ENCODE data around the gene VRK3.
A peak's percentile ranks its signal among the peaks of the same experiment; 100 is the strongest.
"Not testable (repeated sequence)": the region's sequence is repeated elsewhere in the genome, so short reads cannot be mapped to it uniquely, and the experiment has no call there.

The VRK3 gene

GRCh38 chr19:49954092-49954829 lies 70.9 kb downstream of the VRK3 start:
- no peak for DNase-seq

DNA sequence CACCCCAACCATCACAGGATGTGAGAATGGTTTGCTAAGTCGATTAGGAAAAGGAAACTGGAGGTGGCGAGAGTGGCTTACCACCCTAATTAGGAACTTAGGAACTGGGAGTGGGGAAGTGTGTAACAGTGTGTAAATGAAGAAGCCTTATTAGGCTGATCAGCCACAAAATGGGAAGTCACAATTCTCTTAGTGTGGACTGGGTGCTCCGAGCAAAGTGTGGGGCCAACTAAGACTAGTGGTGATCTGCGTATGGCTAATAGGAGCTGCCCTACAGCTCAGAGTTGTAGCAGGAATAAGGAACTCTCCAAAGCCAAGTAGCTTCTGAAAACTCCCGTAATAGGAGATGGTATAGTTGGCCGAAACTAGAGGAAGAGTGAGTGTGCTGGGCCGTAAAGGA lies 71.8 kb downstream of the VRK3 start:
- no peak for DNase-seq

- DNase-seq = no peak
These were observed 72.3 kb downstream of the VRK3 start for GRCh38 chr19:49952906-49953305.

- DNase-seq = no peak
These were observed 72.7 kb downstream of the VRK3 start for GRCh38 chr19:49952479-49952836.

DNA sequence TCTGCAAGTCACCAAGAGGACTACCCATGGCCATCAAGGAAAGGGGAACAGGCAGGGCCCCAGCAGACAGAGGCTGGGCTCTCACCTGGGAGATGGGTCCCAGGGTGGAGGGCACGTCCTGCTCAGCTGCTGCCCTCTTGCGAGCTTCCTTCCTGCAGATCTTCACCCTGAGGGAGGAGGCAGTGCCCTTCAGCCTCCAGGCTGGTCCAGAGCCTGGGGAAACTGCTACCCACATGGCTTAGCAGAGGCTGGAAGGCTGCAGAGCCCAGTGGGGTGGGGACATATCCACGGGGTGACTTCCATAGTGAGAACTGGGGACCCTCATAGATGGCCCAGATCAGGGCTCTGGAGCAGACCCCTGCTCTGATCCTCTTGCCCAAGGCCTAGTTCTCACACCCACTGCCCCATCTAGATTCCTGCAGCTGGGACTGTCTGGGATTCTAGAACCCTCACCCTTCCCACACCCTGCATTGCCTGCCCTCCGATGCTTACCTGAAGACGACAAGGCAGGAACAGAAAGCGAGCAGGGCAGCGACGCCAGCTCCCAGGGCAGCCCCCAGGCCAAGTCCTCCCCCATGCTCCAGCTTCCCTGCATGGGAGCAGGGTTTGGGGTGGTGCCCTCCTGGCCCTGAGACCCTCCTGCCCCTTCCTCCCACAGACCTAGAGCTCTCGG lies 73.2 kb downstream of the VRK3 start:
- DNase-seq = no peak

DNA sequence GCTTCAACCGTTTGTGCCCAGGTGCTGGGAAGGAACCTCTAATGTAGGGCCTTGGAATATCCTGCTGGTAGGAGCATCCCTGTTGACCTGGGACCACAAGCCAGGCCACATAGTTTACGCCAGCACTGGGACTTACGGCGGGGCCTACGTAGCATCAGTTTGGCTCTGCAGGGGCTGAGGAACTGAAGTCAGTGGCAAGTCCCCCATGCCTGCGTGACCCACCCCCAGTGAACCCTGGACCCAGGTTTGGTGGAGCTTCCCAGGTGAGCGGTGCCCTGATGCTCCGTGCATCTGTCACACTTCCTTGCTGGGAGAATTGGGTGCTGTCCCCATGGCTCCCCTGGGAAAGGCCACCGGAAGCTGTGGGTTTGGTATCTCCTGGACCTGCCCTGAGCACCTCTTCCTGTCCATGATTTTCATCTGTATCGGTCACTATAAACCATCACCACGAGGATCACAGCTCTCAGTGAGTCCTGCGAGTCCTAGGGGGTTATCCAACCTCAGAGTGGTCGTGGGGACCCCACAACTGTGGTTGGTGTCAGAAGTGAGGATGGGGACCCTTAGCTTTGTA lies 74.1 kb downstream of the VRK3 start:
- no peak for DNase-seq

- no peak for DNase-seq
These were observed 74.6 kb downstream of the VRK3 start for GRCh38 chr19:49950590-49950948.

- DNase-seq = no peak
These were observed 75.2 kb downstream of the VRK3 start for GRCh38 chr19:49949742-49950589.

DNA sequence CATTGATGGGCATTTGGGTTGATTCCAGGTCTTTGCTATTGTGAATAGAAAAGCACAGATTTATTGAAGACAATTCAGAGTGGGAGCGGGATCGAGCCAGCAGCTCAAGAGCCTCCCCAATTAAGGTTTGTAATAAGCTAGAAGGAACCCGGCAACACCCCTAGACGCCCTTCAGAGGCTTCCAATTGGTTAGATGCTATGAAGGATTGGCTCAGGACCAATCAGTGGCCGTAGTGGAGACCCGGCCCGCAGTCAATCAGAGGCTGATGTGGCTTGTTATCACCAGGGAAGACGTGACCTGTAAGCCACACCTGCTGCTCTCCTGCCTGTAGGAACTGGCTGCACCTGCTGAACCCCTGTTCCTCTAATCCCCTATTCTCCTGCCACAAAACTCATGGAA lies 78.8 kb downstream of the VRK3 start:
- DNase-seq = no peak

DNA sequence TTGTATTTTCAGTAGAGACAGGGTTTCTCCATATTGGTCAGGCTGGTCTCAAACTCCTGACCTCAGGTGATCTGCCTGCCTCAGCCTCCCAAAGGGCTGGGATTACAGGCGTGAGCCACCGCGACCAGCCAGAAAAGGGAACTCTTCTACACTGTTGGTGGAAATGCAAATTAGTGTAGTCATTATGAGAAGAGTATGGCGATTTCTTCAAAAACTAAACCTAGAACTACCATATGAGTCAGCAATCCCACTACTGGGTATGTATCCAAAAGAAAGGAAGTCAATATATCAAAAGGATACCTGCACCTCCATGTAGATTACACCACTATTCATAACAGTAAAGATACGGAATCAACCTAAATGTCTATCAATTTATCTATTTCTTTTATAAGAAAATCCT lies 80.6 kb downstream of the VRK3 start:
- not testable (repeated sequence) for DNase-seq

GRCh38 chr19:49940482-49940791 lies 84.7 kb downstream of the VRK3 start:
- no peak for DNase-seq

- DNase-seq = no peak
These were observed 85.3 kb downstream of the VRK3 start for GRCh38 chr19:49939721-49940481.

DNA sequence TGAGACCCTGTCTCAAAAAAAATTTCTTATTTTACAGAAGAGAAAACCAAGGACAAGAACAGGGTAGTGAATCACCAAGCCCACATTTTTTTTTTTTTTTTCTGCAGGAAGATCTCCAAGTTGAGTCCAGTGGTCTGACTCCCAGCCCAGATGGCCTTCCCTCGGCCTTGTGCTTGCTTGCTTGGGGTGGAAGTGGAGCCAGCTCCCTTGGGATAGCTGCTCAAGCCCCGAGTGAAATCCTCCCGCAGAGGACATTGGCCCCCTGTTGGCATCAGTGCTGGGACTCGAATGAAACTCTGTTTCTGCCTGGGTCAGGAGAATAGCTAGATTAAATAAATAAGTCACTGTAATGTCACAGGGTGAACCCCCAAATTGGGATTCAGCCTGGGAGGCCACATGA lies 86.5 kb downstream of the VRK3 start:
- no peak for DNase-seq

DNA sequence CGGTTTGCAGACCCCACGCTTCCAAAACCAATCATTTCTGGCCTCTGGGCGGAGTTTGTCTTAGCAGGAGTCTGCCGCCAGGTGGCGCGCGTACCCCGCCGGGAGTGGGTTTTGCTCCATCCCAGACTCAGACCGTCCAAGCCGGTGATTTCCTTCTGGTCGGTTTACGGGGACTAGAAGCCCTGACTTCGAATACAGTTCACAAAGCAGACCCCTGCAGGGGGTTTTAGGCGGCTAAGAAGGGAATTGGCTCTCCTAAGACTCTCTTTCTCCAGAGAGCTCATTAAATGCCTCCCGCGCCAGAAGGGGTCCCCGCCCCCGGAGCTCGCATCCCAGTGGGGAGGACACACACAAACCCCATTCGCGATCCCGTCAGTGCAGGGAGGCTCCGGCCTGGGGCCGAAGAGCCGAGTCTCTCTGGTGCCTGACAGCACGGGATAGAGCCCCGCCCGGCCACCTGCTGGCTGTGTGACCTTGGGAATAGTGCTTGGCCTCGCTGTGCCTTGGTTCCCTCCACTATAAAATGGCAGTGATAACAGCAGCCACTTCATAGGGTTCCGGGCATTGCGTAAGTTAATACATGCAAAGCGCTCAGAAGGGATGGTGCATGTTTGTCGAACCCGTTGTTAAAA lies 87.3 kb downstream of the VRK3 start:
- DNase-seq = peak; percentile 52

DNA sequence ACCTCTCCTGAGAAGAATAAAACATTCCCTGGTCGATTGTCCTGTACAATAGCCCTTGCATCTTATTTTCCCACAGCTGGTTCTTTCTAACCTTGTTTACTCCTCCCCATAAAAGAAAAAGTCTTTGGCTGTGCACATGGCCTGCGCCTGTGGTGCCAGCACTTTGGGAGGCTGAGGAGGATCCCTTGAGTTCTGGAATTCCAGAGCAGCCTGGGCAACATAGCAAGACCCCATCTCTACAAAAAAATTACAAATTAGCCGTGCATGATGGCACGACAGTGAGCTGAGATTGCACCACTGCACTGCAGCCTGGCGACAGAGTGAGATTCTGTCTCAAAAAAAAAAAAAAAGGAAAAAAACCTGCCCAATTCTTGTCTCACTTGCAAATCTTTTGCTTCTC lies 88.6 kb downstream of the VRK3 start:
- DNase-seq = no peak

- no peak for DNase-seq
These were observed 91.5 kb downstream of the VRK3 start for GRCh38 chr19:49933643-49934042.

DNA sequence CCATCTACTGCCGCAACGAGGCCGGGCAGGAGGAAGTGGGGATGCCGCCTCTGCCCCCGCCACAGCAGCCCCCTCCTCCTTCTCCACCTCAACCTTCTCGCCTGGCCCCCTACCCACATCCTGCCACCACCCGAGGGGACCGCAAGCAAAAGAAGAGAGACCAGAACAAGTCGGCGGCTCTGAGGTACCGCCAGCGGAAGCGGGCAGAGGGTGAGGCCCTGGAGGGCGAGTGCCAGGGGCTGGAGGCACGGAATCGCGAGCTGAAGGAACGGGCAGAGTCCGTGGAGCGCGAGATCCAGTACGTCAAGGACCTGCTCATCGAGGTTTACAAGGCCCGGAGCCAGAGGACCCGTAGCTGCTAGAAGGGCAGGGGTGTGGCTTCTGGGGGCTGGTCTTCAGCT lies 92.4 kb downstream of the VRK3 start:
- no peak for DNase-seq

GRCh38 chr19:49932041-49932451 lies 93.1 kb downstream of the VRK3 start:
- DNase-seq = no peak

DNA sequence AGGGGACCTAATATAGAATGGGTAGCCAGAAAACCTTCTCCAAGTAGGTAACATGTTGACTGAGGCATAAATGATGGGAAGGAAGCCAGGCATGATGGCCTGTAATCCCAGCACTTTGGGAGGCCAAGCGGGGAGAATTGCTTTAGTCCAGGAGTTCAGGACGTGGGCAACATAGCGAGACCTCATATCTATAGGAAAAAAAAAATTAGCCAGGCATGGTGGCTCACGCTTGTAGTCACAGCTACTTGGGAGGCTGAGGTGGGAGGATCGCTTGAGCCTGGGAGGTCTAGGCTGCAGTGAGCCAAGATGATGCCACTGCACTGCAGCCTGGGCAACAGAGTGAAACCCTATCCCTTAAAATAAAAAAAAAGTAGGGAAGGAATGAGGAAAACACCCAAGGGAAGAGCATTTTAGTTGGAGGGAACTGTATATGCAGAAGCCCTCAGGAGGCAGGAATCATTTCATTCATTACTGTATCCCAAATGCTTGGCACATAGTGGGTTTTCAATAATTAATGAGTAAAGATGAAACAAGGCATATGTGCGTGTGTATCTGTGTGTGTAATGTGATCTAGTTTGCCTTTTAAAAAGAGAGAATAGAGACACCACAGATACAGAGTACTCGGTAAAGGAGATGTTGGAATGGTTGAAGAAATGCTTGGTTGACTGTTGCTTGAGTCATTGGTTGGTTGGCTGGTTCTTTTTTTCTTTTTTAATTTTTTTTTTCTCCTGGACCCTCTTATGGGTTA lies 93.7 kb downstream of the VRK3 start:
- no peak for DNase-seq

DNA sequence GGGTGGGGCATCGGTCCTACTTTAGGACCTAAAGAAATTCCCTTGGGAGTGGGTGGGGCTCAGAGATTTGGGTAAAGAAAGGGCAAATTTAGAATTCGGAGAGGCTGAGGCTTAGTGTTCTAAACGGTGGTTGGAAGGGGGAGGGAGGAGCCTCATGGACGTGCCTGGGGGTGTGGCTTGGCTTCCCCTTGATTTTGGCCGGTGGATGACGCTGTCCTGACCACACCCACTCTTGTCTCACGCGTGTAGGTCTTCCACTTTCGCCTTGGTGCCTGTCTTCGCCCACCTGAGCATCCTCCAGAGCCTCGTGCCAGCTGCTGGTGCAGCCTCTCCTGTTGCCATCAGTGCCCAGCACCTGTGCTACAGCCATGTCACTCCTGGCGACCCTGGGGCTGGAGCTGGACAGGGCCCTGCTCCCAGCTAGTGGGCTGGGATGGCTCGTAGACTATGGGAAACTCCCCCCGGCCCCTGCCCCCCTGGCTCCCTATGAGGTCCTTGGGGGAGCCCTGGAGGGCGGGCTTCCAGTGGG lies 94.6 kb downstream of the VRK3 start:
- peak; percentile 22 for DNase-seq

Measured in NCI-H2227 treated with DMSO at 0.1 percent for 48 hours (cell line).